GM19328 (cell line): ENCODE measurements around the gene CDKN1B.

Experiments used
- ATAC-seq: cut with Tn5 transposase; IDR thresholded peaks from one replicate; pipeline ENCODE4 v1.9.1; 2021; ENCODE audit warnings: mild to moderate bottlenecking, moderate library complexity; ENCODE audit not compliant: unreplicated experiment

The CDKN1B gene

DNA sequence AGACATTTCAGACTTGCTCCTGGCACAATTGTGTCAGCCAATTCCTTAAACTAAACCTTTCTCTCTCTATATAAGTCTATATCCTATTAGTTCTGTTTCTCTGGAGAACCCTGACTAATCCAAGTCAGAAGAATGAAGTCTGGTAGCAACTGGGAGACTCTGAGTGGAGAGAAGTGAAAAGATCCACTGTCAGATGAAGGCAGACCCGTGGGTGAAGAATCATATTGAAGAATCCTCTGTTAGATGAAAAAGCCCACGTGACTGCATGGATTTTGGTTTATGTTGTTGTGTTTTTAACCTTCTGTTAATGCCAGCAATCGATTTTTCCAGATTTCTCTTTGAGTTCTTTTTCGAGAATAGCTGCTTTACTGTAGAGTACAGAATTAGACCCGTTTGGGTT lies 38.8 kb downstream of the CDKN1B start:
- no peak for ATAC-seq

DNA sequence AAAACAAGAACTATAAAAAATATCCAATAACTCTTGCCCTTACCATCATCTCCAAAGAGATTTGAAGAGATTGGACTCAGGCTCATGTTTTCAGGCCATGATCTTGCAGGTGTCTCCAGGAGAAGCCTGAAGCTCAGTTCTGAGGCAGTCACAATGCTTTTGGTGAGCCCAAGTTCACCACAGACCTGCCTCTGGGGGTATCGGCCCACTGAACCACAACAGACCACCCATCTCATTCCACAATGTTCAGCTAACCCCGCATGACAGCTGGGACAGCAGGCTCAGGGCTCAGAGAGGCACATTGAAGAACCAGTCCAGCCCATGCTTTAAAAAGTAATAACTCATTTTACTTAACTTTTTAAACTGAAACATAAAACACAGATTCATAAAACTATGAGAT lies 40.0 kb downstream of the CDKN1B start:
- ATAC-seq: no peak

DNA sequence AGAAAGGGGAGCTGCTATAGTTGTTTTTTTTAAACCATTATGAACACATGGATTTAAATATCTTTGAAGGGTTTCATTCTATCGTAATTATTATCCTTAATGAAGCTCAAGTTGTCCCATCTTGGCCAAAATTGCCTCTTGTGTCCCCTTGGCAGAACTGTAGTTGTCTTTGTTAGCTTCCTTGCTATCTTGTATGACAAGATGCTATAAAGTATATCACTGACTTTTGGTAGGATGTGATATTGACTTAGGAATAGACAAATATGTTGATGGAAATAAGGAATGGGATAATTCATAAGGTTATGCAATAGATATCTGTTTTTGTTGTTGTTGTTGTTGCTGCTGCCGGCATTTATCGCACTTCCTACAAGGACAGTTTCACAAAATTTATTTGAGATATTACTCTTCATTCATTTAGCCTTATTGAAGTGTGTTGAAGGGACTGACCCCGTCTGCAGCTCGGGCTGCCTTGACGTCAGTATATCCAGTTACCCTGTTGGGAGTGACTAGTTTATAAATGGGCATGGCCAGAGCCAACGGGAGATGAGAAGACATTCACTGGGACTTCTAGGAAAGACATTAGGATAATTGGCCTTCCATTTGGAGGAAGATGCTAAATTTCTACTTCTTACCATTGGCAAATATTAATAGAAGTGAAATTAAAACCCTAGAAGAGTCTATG lies 42.2 kb downstream of the CDKN1B start:
- ATAC-seq: no peak

DNA sequence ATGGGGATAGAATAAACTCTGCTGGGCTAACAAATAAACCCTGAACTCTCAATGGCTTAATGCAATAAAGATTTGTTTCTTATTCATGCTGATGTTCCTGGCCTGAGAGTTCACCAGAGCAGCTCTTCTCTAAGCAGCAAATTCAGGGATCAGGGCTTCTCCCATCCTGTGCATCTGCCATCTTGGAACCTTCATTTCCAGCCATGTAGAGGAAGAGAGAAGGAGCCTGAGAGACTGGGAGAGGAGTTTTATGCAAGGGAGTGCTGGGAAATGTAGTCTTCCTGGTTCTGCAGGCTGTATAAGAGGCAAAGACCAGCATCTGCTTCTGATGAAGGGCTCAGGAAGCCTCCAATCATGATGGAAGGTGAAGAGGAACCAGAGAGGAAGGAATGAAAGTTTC lies 47.7 kb downstream of the CDKN1B start:
- ATAC-seq: no peak

DNA sequence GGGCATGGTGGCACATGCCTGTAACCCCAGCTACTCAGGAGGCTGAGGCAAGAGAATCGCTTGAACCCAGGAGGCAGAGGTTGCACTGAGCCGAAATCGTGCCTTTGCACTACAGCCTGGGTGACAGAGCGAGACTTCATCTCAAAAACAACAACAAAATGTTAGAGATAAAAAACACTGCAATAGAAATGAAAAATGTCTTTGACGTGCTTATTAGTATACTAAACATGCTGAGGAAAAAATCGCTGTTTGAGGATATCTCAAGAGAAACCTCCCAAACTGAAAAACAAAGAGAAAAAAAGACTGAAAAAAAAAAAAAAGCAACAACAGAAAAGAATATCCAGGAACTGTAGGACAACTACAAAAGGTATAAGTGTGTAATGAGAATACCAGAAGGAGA lies 53.1 kb downstream of the CDKN1B start:
- ATAC-seq: no peak
